PC-3 (cell line): Measurements from ENCODE around the gene TET2.

Source experiments
- CTCF ChIP-seq: fragments of 300-600 bp; sonication (generic); conservative IDR thresholded peaks from 2 replicates; pipeline ENCODE4 v1.5.1; 2017; ENCODE audit warnings: antibody characterized with exemption, low read depth, mild to moderate bottlenecking, low read length
- EZH2phosphoT487 ChIP-seq: fragments of 300-600 bp; sonication (generic); IDR thresholded peaks from 2 replicates; pipeline ENCODE4 v1.6.1; 2018; ENCODE audit warnings: mild to moderate bottlenecking, antibody characterized with exemption, low read length, borderline replicate concordance

- TF ChIP-seq CTCF (no peak), EZH2phosphoT487 (no peak)
Observed at GRCh38 chr4:105119356-105119755, 27.3 kb upstream of the TET2 start.
